Right cardiac atrium (tissue), 5 donors: ENCODE results near the gene SLC6A12. TPM values are rescaled to one million over a fixed set of nuclear protein-coding genes. Genes with fewer than 3 reads are reported as not detected.
A peak's percentile ranks its signal among the peaks of the same experiment; 100 is the strongest.

Experiments
- ATAC-seq, 2 donors: fragments of 200-7000 bp; cut with Tn5 transposase; one replicate each; pipeline versions ENCODE4 v1.8.0 to v1.9.1; 2020; ENCODE audit warnings: moderate library complexity in 2 of 2, mild to moderate bottlenecking in 1 of 2
- DNase-seq, 3 donors: peaks; one replicate each; pipeline ENCODE4 v3.0.0-alpha.2; 2020
- H3K27ac ChIP-seq: one replicate; pipeline ENCODE4 v1.5.1; 2013; ENCODE audit warnings: mild to moderate bottlenecking, low read length, control low read depth, moderate library complexity
- H3K27me3 ChIP-seq: one replicate; pipeline ENCODE4 v1.6.1; 2013; ENCODE audit not compliant: control insufficient read depth, insufficient read depth
- H3K4me1 ChIP-seq: one replicate; pipeline ENCODE4 v1.6.1; 2013; ENCODE audit warnings: low read length; ENCODE audit not compliant: control insufficient read depth, insufficient read depth
- H3K4me3 ChIP-seq: one replicate; pipeline ENCODE4 v1.5.1; 2013; ENCODE audit warnings: low read length, control low read depth
- H3K9me3 ChIP-seq: one replicate; pipeline ENCODE4 v1.6.1; 2013; ENCODE audit warnings: low read length; ENCODE audit not compliant: control insufficient read depth
- WGBS: extraction: QIAGEN DNeasy Blood & Tissue Kit; methylation state at CpG from one replicate; pipeline ENCODE4 v1.1.7; 2013; 5-methylcytosine and 5-hydroxymethylcytosine counted together
- intact Hi-C, 4 donors: fragments of 100-400 bp; cut with DNase I; formaldehyde crosslinking; loops; one replicate each; pipeline versions ENCODE4 v1.11.0 to v1.14.0; 2022 to 2023
- polyA plus RNA-seq: library from polyadenylated mRNA; stranded (reverse); fragments of 200-250 nt; gene quantifications from one replicate; pipeline ENCODE4 v1.2.3, GENCODE V29; 2013
- total RNA-seq, 4 donors: library from RNA; stranded (reverse); fragmentation: NEBNext Ultra II Directional; extraction: Animal tissue kit (Norgen Biotek cat#: 25700); gene quantifications; one replicate each; pipeline ENCODE4 v1.2.1, GENCODE V29; 2021
- donor health status: healthy with polysubstance abuse.
- donor health status: DM: no; HTN: yes; CAD: no.
- donor health status: DM: no; HTN: no; CAD: no.
- donor health status: DM: no; HTN: yes; CAD: no; lungs with severe emphysema.
- donor health status: DM: yes; HTN: yes; CAD: no.

SLC6A12 gene
- total and polyA plus RNA-seq, 5 donors: 0.20 to 2.9 (median 1.1) TPM

GRCh38 chr12:234019-234418 is 20.1 kb upstream of the SLC6A12 start:
- Histone ChIP-seq H3K4me3 (no peak overlapping the region), H3K4me1 (no peaks in the 10 kb centered on the region), H3K9me3 (no peaks in the 10 kb centered on the region), H3K27me3 (no peaks in the 10 kb centered on the region), H3K27ac (no peak overlapping the region)
- DNase-seq (no peak), ATAC-seq (no peak)
- intact Hi-C loops: no loop called here
- 77% methylated on average over 7 of the region's 7 CpGs for WGBS

- Histone ChIP-seq H3K4me1 (no peaks in the 10 kb centered on the region), H3K4me3 (no peak overlapping the region), H3K9me3 (no peaks in the 10 kb centered on the region), H3K27me3 (no peaks in the 10 kb centered on the region), H3K27ac (no peak overlapping the region)
- intact Hi-C loops: no loop called here
- ATAC-seq (no peak), DNase-seq (no peak)
- 68% methylated on average over 3 of the region's 3 CpGs for WGBS
Measured at GRCh38 chr12:233615-233968, 19.6 kb upstream of the SLC6A12 start.

GRCh38 chr12:232731-233614 is 19.0 kb upstream of the SLC6A12 start:
- Histone ChIP-seq H3K4me3 (no peak overlapping the region), H3K9me3 (no peaks in the 10 kb centered on the region), H3K27ac (no peak overlapping the region), H3K27me3 (no peaks in the 10 kb centered on the region), H3K4me1 (no peaks in the 10 kb centered on the region)
- DNase-seq (no peak), ATAC-seq (peak; percentile 10 to 35)
- 42% methylated on average over 19 of the region's 19 CpGs for WGBS
- intact Hi-C loops: no loop called here

GRCh38 chr12:230925-231671 is 17.1 kb upstream of the SLC6A12 start:
- no peak for ATAC-seq
- 56% methylated on average over 14 of the region's 14 CpGs for WGBS
- no peak overlapping the region for H3K27ac ChIP-seq
- no peaks in the 10 kb centered on the region for H3K27me3 ChIP-seq
- no peak overlapping the region for H3K4me3 ChIP-seq
- no peaks in the 10 kb centered on the region for H3K9me3 ChIP-seq
- H3K4me1 ChIP-seq: no peaks in the 10 kb centered on the region
- intact Hi-C loops: no loop called here
- no peak for DNase-seq

- WGBS: 76% methylated on average over 26 of the region's 26 CpGs
- Histone ChIP-seq H3K4me1 (no peaks in the 10 kb centered on the region), H3K9me3 (no peaks in the 10 kb centered on the region), H3K27me3 (no peaks in the 10 kb centered on the region), H3K27ac (no peak overlapping the region), H3K4me3 (no peak overlapping the region)
- ATAC-seq (no peak), DNase-seq (no peak)
- intact Hi-C loops: no loop called here
Measured at GRCh38 chr12:229441-230191, 15.7 kb upstream of the SLC6A12 start.

- H3K27ac ChIP-seq: no peak overlapping the region
- DNase-seq (no peak), ATAC-seq (no peak)
- no peaks in the 10 kb centered on the region for H3K9me3 ChIP-seq
- intact Hi-C loops: no loop called here
- no peak overlapping the region for H3K4me3 ChIP-seq
- no peaks in the 10 kb centered on the region for H3K4me1 ChIP-seq
- no peaks in the 10 kb centered on the region for H3K27me3 ChIP-seq
- 69% methylated on average over 3 of the region's 3 CpGs for WGBS
Measured at GRCh38 chr12:228846-229200, 14.9 kb upstream of the SLC6A12 start.

GRCh38 chr12:227923-228845 is 14.2 kb upstream of the SLC6A12 start:
- Histone ChIP-seq H3K27me3 (no peaks in the 10 kb centered on the region), H3K27ac (no peak overlapping the region), H3K9me3 (no peaks in the 10 kb centered on the region), H3K4me3 (no peak overlapping the region), H3K4me1 (no peaks in the 10 kb centered on the region)
- 77% methylated on average over 18 of the region's 18 CpGs for WGBS
- ATAC-seq: no peak
- no peak for DNase-seq
- intact Hi-C loops: no loop called here

GRCh38 chr12:227286-227915 is 13.4 kb upstream of the SLC6A12 start:
- DNase-seq (no peak), ATAC-seq (no peak)
- intact Hi-C loops: no loop called here
- Histone ChIP-seq H3K27me3 (no peaks in the 10 kb centered on the region), H3K9me3 (no peaks in the 10 kb centered on the region), H3K4me3 (no peak overlapping the region), H3K4me1 (no peaks in the 10 kb centered on the region), H3K27ac (no peak overlapping the region)
- WGBS: 89% methylated on average over 7 of the region's 7 CpGs

GRCh38 chr12:226401-226800 is 12.4 kb upstream of the SLC6A12 start:
- H3K4me3 ChIP-seq: no peak overlapping the region
- no peak overlapping the region for H3K27ac ChIP-seq
- WGBS: 83% methylated on average over 14 of the region's 14 CpGs
- H3K9me3 ChIP-seq: no peaks in the 10 kb centered on the region
- H3K4me1 ChIP-seq: no peaks in the 10 kb centered on the region
- intact Hi-C loops: no loop called here
- ATAC-seq: no peak
- no peaks in the 10 kb centered on the region for H3K27me3 ChIP-seq
- DNase-seq: no peak

GRCh38 chr12:225012-225411 is 11.1 kb upstream of the SLC6A12 start:
- Histone ChIP-seq H3K27me3 (no peaks in the 10 kb centered on the region), H3K9me3 (no peaks in the 10 kb centered on the region), H3K4me3 (no peak overlapping the region), H3K27ac (no peak overlapping the region), H3K4me1 (no peaks in the 10 kb centered on the region)
- ATAC-seq: no peak
- 92% methylated on average over 18 of the region's 18 CpGs for WGBS
- intact Hi-C loops: no loop called here
- DNase-seq: no peak
